MCF 10A (cell line): ENCODE measurements around the gene MCTP1. TPM values are rescaled to one million over a fixed set of nuclear protein-coding genes. Genes with fewer than 3 reads are reported as not detected.

Experiments used
- BruUV-seq: library from RNA; stranded (reverse); fragments of 400-500 nt; replicated peaks from 2 replicates; lab custom pipeline; 2021; lab: Mats Ljungman, UMichigan
- CTCF ChIA-PET: fragments of 300-600 bp; sonication (Branson Sonifier 250); formaldehyde crosslinking; extraction: SDS; loops from one replicate; lab custom pipeline; 2021; ENCODE audit warnings: antibody characterized with exemption, inconsistent platforms; lab: Yijun Ruan, JAX
- POLR2A ChIA-PET: fragments of 300-600, 350-650 bp; sonication (Branson Sonifier 250); formaldehyde crosslinking; extraction: SDS; loops from one replicate; lab custom pipeline; 2020; ENCODE audit warnings: antibody characterized with exemption, inconsistent platforms; lab: Yijun Ruan, JAX
- DNase-seq: peaks from one replicate; pipeline ENCODE4 v3.0.0-alpha.2; 2018; ENCODE audit not compliant: unreplicated experiment
- H3K27ac Mint-ChIP-seq: one replicate; pipeline ENCODE4 v1.8.0; 2022; ENCODE audit warnings: mild to moderate bottlenecking, low read depth, mixed read lengths; ENCODE audit not compliant: unreplicated experiment
- H3K27me3 Mint-ChIP-seq: one replicate; pipeline ENCODE4 v1.8.0; 2022; ENCODE audit warnings: mixed read lengths; ENCODE audit not compliant: insufficient read depth, unreplicated experiment
- H3K36me3 Mint-ChIP-seq: one replicate; pipeline ENCODE4 v1.8.0; 2022; ENCODE audit warnings: mild to moderate bottlenecking, moderate library complexity, mixed read lengths; ENCODE audit not compliant: insufficient read depth, unreplicated experiment
- H3K4me1 Mint-ChIP-seq: one replicate; pipeline ENCODE4 v1.8.0; 2022; ENCODE audit warnings: mixed read lengths; ENCODE audit not compliant: insufficient read depth, unreplicated experiment
- H3K4me3 Mint-ChIP-seq: one replicate; pipeline ENCODE4 v1.8.0; 2022; ENCODE audit warnings: mild to moderate bottlenecking, moderate library complexity, mixed read lengths; ENCODE audit not compliant: unreplicated experiment
- H3K9me3 Mint-ChIP-seq: one replicate; pipeline ENCODE4 v1.8.0; 2022; ENCODE audit warnings: mixed read lengths; ENCODE audit not compliant: unreplicated experiment
- intact Hi-C: fragments of 100-400 bp; cut with micrococcal nuclease; formaldehyde crosslinking; loops from 2 replicates; pipeline ENCODE4 v1.14.1; 2022
- total RNA-seq: library from RNA; stranded (reverse); gene quantifications from 2 replicates; pipeline ENCODE4 v1.2.3, GENCODE V29; 2022
- TF ChIP-seq, protein P1 (sequence below): fragments of 200-600 bp; IDR thresholded peaks from one replicate; pipeline ENCODE4 v1.8.0; 2022; ENCODE audit warnings: antibody characterized with exemption, mild to moderate bottlenecking; ENCODE audit not compliant: unreplicated experiment

Gene MCTP1
- total RNA-seq, 1 experiment from 2014 or later, result 40.3 TPM

DNA sequence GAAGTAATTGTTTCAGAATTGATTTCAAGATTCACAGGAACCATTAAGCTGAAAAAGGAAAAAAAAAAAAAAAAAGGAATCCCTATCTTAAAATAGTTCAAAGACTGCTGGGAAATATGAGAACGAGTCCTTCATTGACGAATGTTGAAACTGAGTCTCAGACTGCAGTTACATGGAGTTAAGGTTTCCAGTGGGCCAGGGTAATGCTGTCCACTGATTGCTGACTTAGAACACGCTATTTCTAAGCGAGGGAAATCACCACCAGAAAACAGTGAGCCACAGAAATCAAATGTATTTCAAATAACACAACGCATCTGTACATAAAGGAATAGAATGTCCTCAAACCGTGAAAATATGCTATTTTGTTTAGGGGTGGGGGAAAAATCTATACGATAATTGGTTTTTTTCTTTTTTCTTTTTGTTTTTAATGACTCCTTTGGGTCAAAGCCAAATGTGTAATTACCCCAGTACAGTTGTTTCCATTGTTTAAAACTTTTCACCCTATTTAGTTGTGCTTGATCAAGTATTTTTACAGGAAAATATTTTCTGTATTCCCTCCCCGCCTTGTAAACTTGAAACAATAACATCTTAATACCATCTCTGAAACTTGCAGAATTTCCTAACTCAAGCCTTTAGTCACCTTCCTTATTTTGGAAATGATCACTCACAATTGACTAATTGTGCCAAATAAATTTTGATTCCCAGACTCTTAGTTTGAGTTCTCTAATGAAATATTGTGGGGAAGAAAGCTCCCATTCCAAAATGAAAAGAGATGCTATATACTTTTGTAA is 208.3 kb downstream of the MCTP1 start:
- peak; percentile 40 for DNase-seq
- ChIA-PET POLR2A (interaction anchor here (1.3 kb wide), 2 partner anchors 11 to 53 kb away, joined by 3 to 8 read pairs; no protein-coding TSS in a partner anchor), CTCF (interaction anchor here (0.6 to 0.7 kb wide), 2 partner anchors 68 to 107 kb away, joined by 3 read pairs; no protein-coding TSS in a partner anchor)
- intact Hi-C loops, result no loop called here
- TF ChIP-seq, protein P1, sequence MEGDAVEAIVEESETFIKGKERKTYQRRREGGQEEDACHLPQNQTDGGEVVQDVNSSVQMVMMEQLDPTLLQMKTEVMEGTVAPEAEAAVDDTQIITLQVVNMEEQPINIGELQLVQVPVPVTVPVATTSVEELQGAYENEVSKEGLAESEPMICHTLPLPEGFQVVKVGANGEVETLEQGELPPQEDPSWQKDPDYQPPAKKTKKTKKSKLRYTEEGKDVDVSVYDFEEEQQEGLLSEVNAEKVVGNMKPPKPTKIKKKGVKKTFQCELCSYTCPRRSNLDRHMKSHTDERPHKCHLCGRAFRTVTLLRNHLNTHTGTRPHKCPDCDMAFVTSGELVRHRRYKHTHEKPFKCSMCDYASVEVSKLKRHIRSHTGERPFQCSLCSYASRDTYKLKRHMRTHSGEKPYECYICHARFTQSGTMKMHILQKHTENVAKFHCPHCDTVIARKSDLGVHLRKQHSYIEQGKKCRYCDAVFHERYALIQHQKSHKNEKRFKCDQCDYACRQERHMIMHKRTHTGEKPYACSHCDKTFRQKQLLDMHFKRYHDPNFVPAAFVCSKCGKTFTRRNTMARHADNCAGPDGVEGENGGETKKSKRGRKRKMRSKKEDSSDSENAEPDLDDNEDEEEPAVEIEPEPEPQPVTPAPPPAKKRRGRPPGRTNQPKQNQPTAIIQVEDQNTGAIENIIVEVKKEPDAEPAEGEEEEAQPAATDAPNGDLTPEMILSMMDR, result no peak
- Mint-ChIP-seq H3K27me3 (no peaks in the 10 kb centered on the region), H3K36me3 (no peaks in the 10 kb centered on the region), H3K27ac (no peak overlapping the region), H3K4me3 (no peak overlapping the region), H3K4me1 (peaks cover 17% of the 10 kb centered on the region), H3K9me3 (no peaks in the 10 kb centered on the region)
- BruUV-seq, result no TSS peak

DNA sequence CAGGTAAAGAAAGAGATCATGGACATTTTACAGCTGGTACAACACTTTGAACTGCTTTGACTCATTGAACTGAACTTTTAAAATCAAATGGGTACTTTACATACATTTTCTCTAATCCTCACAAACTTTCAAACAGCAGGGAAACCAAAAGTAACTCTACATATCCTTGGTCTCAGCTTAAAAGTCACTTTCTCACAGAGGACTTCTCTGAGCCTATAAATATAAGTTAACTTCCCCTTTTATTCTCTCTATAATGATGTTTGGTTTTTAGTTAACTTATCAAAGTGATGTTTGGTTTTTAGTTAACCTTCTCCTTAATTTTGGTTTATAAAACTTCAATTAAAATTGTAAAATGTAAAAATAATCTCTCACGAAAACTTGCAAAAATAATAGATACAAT is 209.8 kb downstream of the MCTP1 start:
- Mint-ChIP-seq H3K4me1 (peaks cover 22% of the 10 kb centered on the region), H3K9me3 (no peaks in the 10 kb centered on the region), H3K27me3 (no peaks in the 10 kb centered on the region), H3K4me3 (no peak overlapping the region), H3K36me3 (no peaks in the 10 kb centered on the region), H3K27ac (no peak overlapping the region)
- no TSS peak for BruUV-seq
- intact Hi-C loops, result no loop called here
- TF ChIP-seq, protein P1, result no peak
- POLR2A ChIA-PET, result interaction anchor here (0.7 to 1.2 kb wide), 2 partner anchors 16 to 34 kb away, joined by 3 read pairs; no protein-coding TSS in a partner anchor
- DNase-seq, result no peak
- CTCF ChIA-PET, result interaction anchor here (0.7 kb wide), 1 partner anchor 16 kb away, joined by 3 read pairs; no protein-coding TSS in a partner anchor

DNA sequence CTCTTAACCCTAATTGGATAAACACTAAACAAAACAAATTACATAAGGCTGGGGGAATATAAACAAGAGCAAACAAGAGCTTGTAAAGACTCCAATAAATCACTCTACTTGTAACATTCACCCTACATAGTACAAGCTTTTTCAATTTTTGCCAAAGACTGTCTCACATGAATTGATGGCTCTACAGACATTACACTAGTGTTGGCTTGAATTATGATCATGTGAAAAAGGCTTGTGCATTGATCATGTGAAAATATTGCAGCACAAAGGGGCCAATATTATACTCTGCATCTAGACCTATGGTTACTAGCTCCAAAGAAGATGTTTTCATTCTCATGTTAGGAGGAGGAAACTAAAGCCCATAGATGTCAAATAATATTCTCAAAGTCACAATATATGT is 212.6 kb downstream of the MCTP1 start:
- DNase-seq, result no peak
- TF ChIP-seq, protein P1, result no peak
- no peaks in the 10 kb centered on the region for H3K36me3 Mint-ChIP-seq
- no TSS peak for BruUV-seq
- H3K4me3 Mint-ChIP-seq, result no peak overlapping the region
- intact Hi-C loops, result no loop called here
- H3K27ac Mint-ChIP-seq, result no peak overlapping the region
- H3K27me3 Mint-ChIP-seq, result no peaks in the 10 kb centered on the region
- ChIA-PET POLR2A (interaction anchor here (1.5 to 3.6 kb wide), 2 partner anchors 8 to 9 kb away, joined by 4 to 21 read pairs; no protein-coding TSS in a partner anchor), CTCF (interaction anchor here (0.6 kb wide), 2 partner anchors 17 to 92 kb away, joined by 3 read pairs; no protein-coding TSS in a partner anchor)
- H3K9me3 Mint-ChIP-seq, result no peaks in the 10 kb centered on the region
- H3K4me1 Mint-ChIP-seq, result peaks cover 20% of the 10 kb centered on the region

DNA sequence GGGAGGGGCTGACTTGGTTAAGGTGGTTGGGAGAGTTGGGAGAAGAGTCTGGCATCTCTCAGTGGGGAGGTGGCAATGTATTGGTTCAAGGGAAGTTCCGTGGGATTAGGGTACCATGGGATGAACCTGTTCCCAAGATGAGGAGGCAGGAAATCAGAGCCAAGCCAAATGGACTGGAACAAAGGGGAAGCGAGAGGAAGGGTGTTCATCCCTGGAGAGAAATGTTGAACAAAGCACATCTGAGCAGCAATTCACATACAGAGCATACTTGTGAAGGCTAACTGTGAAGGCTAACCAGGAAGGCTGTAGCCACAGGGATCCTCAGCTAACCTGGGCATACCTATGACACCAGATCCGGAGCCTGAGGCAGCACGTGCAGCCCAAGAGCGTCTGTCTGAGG is 214.0 kb downstream of the MCTP1 start:
- H3K4me1 Mint-ChIP-seq, result peaks cover 13% of the 10 kb centered on the region
- H3K9me3 Mint-ChIP-seq, result no peaks in the 10 kb centered on the region
- H3K4me3 Mint-ChIP-seq, result no peak overlapping the region
- intact Hi-C loops, result no loop called here
- no peak for DNase-seq
- H3K27me3 Mint-ChIP-seq, result no peaks in the 10 kb centered on the region
- no peak overlapping the region for H3K27ac Mint-ChIP-seq
- BruUV-seq, result no TSS peak
- TF ChIP-seq, protein P1, result no peak
- ChIA-PET CTCF (interaction anchor here (0.6 to 1.6 kb wide), 3 partner anchors 94 to 242 kb away, joined by 3 read pairs; no protein-coding TSS in a partner anchor), POLR2A (interaction anchor here (3.6 kb wide), 1 partner anchor 10 kb away, joined by 21 read pairs; no protein-coding TSS in a partner anchor)
- H3K36me3 Mint-ChIP-seq, result no peaks in the 10 kb centered on the region
